Psoas muscle (tissue), 8 donors: ENCODE measurements around the gene MGST3. TPM values are rescaled to one million over a fixed set of nuclear protein-coding genes. Genes with fewer than 3 reads are reported as not detected.
"Not testable (repeated sequence)": the region's sequence is repeated elsewhere in the genome, so short reads cannot be mapped to it uniquely, and the experiment has no call there.

ENCODE experiments used
- ATAC-seq, 4 donors: fragments of 200-7000 bp; cut with Tn5 transposase; one replicate each; pipeline ENCODE4 v1.9.1; 2020; ENCODE audit warnings: moderate library complexity in 3 of 4, mild to moderate bottlenecking in 2 of 4
- DNase-seq, 2 donors: peaks; one replicate each; pipeline ENCODE4 v3.0.0-alpha.2; 2020
- H3K27ac ChIP-seq: fragments of 200-600 bp; one replicate; pipeline ENCODE4 v1.8.0; 2022
- H3K27me3 ChIP-seq, 3 donors: fragments of 200-600 bp in 1 of 3; one replicate each; pipeline versions ENCODE4 v1.6.1 to v1.8.0; 2013 to 2022; ENCODE audit warnings: low read length in 2 of 3, mild to moderate bottlenecking in 2 of 3, moderate library complexity in 1 of 3; ENCODE audit not compliant: insufficient read depth in 3 of 3
- H3K36me3 ChIP-seq, 2 donors: fragments of 200-600 bp in 1 of 2; one replicate each; pipeline versions ENCODE4 v1.6.1 to v1.8.0; 2013 to 2022; ENCODE audit warnings: low read depth in 1 of 2, mild to moderate bottlenecking in 1 of 2, moderate library complexity in 1 of 2; ENCODE audit not compliant: insufficient read depth in 1 of 2
- H3K4me1 ChIP-seq: fragments of 200-600 bp; one replicate; pipeline ENCODE4 v1.8.0; 2022
- H3K4me3 ChIP-seq: fragments of 200-600 bp; one replicate; pipeline ENCODE4 v1.8.0; 2022; ENCODE audit warnings: mild to moderate bottlenecking
- H3K9me3 ChIP-seq: fragments of 200-600 bp; one replicate; pipeline ENCODE4 v1.8.0; 2022
- CTCF ChIP-seq: fragments of 200-600 bp; IDR thresholded peaks from one replicate; pipeline ENCODE4 v1.8.0; 2022; ENCODE audit warnings: antibody characterized with exemption
- WGBS, 3 donors: extraction: QIAGEN DNeasy Blood & Tissue Kit; methylation state at CpG; one replicate each; pipeline versions ENCODE4 v1.1.6 to v1.1.7; 2013; 5-methylcytosine and 5-hydroxymethylcytosine counted together
- intact Hi-C, 2 donors: fragments of 100-400 bp; cut with DNase I; formaldehyde crosslinking; loops; one replicate each; pipeline versions ENCODE4 v1.11.0 to v1.14.2; 2022
- polyA plus RNA-seq, 3 donors: library from polyadenylated mRNA; stranded (reverse); fragments of 200-250 nt; gene quantifications; one replicate each; pipeline ENCODE4 v1.2.3, GENCODE V29; 2013
- total RNA-seq, 4 donors: library from RNA; stranded (reverse); fragmentation: NEBNext Ultra II Directional in 2 of 4; extraction: Animal tissue kit (Norgen Biotek cat#: 25700) in 2 of 4; gene quantifications; one replicate each; pipeline versions ENCODE4 v1.2.1 to v1.2.4, GENCODE V29; 2021 to 2023
- donor health status: healthy with polysubstance abuse.
- donor health status: DM: no; HTN: no; CAD: no; lungs with moderate emphysema.
- donor health status: Bipolar disorder and iron deficiency.
- donor health status: healthy.
- donor health status: DM: yes; HTN: yes; CAD: no.
- donor health status: DM: no; HTN: no; CAD: no.
- donor health status: DM: no; HTN: no; CAD: no.
- donor health status: DM: yes; HTN: yes; CAD: no.

The MGST3 gene
- total and polyA plus RNA-seq, 7 donors, result 177 to 329 (median 233) TPM

DNA sequence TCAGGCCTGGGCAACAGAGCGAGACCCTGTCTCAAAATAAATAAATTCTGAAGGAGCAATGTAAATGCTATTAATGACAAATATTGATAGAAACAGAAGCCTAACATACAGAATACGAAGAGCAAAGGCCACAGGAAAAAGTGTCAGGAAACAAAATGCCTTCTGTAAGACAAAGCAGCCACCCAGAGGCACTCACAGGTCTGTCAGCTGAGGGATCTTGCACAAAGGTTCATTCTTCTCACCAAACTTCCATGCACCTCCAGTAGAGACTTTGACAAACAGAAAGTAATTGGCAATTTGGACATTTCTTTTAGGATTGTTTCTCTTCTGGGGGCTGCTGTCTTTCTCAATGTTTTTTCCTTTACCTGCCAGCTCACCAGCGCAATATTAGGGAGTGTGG, 68.5 kb downstream of the MGST3 start:
- TF ChIP-seq CTCF, result no peak
- ATAC-seq, result no peak
- no peaks in the 10 kb centered on the region for H3K36me3 ChIP-seq
- H3K9me3 ChIP-seq, result no peaks in the 10 kb centered on the region
- WGBS, 3 donors, result 75 to 97% (median 96%) methylated on average over 3 of the region's 3 CpGs
- H3K27ac ChIP-seq, result no peak overlapping the region
- H3K4me1 ChIP-seq, result peaks cover 16% of the 10 kb centered on the region
- H3K27me3 ChIP-seq, result no peaks in the 10 kb centered on the region
- H3K4me3 ChIP-seq, result no peak overlapping the region
- DNase-seq, result no peak
- intact Hi-C loops, result loop anchor here in 1 of 2 donors (5.0 kb wide), 4 partner anchors 67 to 213 kb away; partner anchors contain the start of genes MGST3 and UCK2

DNA sequence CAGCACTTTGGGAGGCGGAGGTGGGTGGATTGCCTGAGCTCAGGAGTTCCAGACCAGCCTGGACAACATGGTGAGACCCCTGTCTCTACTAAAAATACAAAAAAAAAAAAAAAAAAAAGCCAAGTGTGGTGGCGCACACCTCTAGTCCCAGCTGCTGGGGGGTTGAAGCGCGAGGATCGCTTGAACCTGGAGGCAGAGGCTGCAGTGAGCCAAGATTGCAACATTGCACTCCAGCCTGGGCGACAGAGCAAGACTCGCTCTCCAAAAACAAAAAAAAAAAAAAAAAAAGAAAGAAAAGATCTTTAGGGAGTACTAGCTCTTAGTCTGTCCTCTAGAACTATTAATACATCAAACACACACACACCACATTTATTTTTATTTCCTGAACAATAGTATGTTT, 70.9 kb downstream of the MGST3 start:
- H3K4me3 ChIP-seq, H3K27ac ChIP-seq, intact Hi-C loops, H3K9me3 ChIP-seq, DNase-seq, H3K36me3 ChIP-seq, ATAC-seq, H3K27me3 ChIP-seq, H3K4me1 ChIP-seq: not testable (repeated sequence)
- 79 to 97% (median 94%) methylated on average over 7 of the region's 7 CpGs for WGBS, 3 donors

GRCh38 chr1:165703648-165704047, 72.6 kb downstream of the MGST3 start:
- Histone ChIP-seq H3K36me3 (no peaks in the 10 kb centered on the region), H3K27me3 (no peaks in the 10 kb centered on the region), H3K27ac (no peak overlapping the region), H3K4me3 (no peak overlapping the region), H3K4me1 (no peaks in the 10 kb centered on the region), H3K9me3 (no peaks in the 10 kb centered on the region)
- TF ChIP-seq CTCF, result no peak
- no peak for DNase-seq
- intact Hi-C loops, result no loop called here
- no peak for ATAC-seq
- WGBS, 3 donors, result 70 to 82% (median 81%) methylated on average over 2 of the region's 2 CpGs

Other genes with a start within 250 kb of the MGST3 start
- gene RXRG, start 186.1 kb upstream of the MGST3 start, total RNA-seq, result 10 to 100 TPM in 2 of 4 donors, 1 to 10 TPM in 2; 2.8 to 20.4 (median 10.7) TPM
- gene RXRG, start 186.1 kb upstream of the MGST3 start, polyA plus RNA-seq, result 10 to 100 TPM in 2 of 3 donors, 1 to 10 TPM in 1; 7.1 to 45.9 (median 17.4) TPM
- not detected for gene LRRC52, start 87.2 kb upstream of the MGST3 start, total RNA-seq
- gene LRRC52, start 87.2 kb upstream of the MGST3 start, polyA plus RNA-seq, result 1 to 10 TPM in 1 of 3 donors, under 1 TPM in 2; 0.08 to 1.2 (median 0.08) TPM
- 10 to 100 TPM; 40.9 to 69.3 (median 49.9) TPM for gene ALDH9A1, start 67.3 kb downstream of the MGST3 start, total RNA-seq
- gene ALDH9A1, start 67.3 kb downstream of the MGST3 start, polyA plus RNA-seq, result 10 to 100 TPM; 30.4 to 37.0 (median 33.6) TPM
- 10 to 100 TPM; 31.5 to 41.9 (median 33.4) TPM for gene TMCO1, start 137.6 kb downstream of the MGST3 start, total RNA-seq
- gene TMCO1, start 137.6 kb downstream of the MGST3 start, polyA plus RNA-seq, result 10 to 100 TPM; 38.6 to 90.2 (median 86.0) TPM
- gene UCK2, start 196.4 kb downstream of the MGST3 start, total RNA-seq, result 10 to 100 TPM; 17.2 to 94.6 (median 29.7) TPM
- gene UCK2, start 196.4 kb downstream of the MGST3 start, polyA plus RNA-seq, result 100 to 1,000 TPM in 1 of 3 donors, 10 to 100 TPM in 2; 14.6 to 273 (median 25.1) TPM